ENCODE results near the gene PRSS36.

- TF ChIP-seq, protein P1, sequence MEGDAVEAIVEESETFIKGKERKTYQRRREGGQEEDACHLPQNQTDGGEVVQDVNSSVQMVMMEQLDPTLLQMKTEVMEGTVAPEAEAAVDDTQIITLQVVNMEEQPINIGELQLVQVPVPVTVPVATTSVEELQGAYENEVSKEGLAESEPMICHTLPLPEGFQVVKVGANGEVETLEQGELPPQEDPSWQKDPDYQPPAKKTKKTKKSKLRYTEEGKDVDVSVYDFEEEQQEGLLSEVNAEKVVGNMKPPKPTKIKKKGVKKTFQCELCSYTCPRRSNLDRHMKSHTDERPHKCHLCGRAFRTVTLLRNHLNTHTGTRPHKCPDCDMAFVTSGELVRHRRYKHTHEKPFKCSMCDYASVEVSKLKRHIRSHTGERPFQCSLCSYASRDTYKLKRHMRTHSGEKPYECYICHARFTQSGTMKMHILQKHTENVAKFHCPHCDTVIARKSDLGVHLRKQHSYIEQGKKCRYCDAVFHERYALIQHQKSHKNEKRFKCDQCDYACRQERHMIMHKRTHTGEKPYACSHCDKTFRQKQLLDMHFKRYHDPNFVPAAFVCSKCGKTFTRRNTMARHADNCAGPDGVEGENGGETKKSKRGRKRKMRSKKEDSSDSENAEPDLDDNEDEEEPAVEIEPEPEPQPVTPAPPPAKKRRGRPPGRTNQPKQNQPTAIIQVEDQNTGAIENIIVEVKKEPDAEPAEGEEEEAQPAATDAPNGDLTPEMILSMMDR (IDR thresholded peaks at IDR 0.05; ENCODE audit: insufficient read depth, low read length): no peak
- TF ChIP-seq, protein P2, sequence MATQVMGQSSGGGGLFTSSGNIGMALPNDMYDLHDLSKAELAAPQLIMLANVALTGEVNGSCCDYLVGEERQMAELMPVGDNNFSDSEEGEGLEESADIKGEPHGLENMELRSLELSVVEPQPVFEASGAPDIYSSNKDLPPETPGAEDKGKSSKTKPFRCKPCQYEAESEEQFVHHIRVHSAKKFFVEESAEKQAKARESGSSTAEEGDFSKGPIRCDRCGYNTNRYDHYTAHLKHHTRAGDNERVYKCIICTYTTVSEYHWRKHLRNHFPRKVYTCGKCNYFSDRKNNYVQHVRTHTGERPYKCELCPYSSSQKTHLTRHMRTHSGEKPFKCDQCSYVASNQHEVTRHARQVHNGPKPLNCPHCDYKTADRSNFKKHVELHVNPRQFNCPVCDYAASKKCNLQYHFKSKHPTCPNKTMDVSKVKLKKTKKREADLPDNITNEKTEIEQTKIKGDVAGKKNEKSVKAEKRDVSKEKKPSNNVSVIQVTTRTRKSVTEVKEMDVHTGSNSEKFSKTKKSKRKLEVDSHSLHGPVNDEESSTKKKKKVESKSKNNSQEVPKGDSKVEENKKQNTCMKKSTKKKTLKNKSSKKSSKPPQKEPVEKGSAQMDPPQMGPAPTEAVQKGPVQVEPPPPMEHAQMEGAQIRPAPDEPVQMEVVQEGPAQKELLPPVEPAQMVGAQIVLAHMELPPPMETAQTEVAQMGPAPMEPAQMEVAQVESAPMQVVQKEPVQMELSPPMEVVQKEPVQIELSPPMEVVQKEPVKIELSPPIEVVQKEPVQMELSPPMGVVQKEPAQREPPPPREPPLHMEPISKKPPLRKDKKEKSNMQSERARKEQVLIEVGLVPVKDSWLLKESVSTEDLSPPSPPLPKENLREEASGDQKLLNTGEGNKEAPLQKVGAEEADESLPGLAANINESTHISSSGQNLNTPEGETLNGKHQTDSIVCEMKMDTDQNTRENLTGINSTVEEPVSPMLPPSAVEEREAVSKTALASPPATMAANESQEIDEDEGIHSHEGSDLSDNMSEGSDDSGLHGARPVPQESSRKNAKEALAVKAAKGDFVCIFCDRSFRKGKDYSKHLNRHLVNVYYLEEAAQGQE (IDR thresholded peaks at IDR 0.05; ENCODE audit: insufficient replicate concordance, low read depth): no peak
- no peak for TF ChIP-seq GABPA (IDR thresholded peaks at IDR 0.05; ENCODE audit: low read depth)
These were observed 18.0 kb downstream of the PRSS36 start for GRCh38 chr16:31131841-31132271.

All from HL-60 (cell line).